Left ventricle myocardium inferior (tissue), 1 donor: ENCODE results near the gene PCBP2. TPM values are rescaled to one million over a fixed set of nuclear protein-coding genes. Genes with fewer than 3 reads are reported as not detected.

ENCODE experiments used
- DNase-seq: peaks from one replicate; pipeline ENCODE4 v3.0.0-alpha.2; 2020
- H3K27ac ChIP-seq: fragments of 200-600 bp; replicated peaks from 2 replicates; pipeline ENCODE4 v1.8.0; 2021
- H3K27me3 ChIP-seq: fragments of 200-600 bp; 2 replicates; pipeline ENCODE4 v1.8.0; 2021; ENCODE audit warnings: low read depth
- H3K36me3 ChIP-seq: fragments of 200-600 bp; 2 replicates; pipeline ENCODE4 v1.8.0; 2021
- H3K4me1 ChIP-seq: fragments of 200-600 bp; 2 replicates; pipeline ENCODE4 v1.8.0; 2021
- H3K4me3 ChIP-seq: fragments of 200-600 bp; 2 replicates; pipeline ENCODE4 v1.8.0; 2021; ENCODE audit warnings: mild to moderate bottlenecking, moderate library complexity
- H3K9me3 ChIP-seq: fragments of 200-600 bp; replicated peaks from 2 replicates; pipeline ENCODE4 v1.8.0; 2021
- intact Hi-C: fragments of 100-400 bp; cut with micrococcal nuclease; formaldehyde crosslinking; loops from one replicate; pipeline ENCODE4 v1.11.0; 2022
- total RNA-seq: library from RNA; stranded (reverse); fragmentation: NEBNext Ultra II Directional; extraction: Animal tissue kit (Norgen Biotek cat#: 25700); gene quantifications from one replicate; pipeline ENCODE4 v1.2.1, GENCODE V29; 2021
- TF ChIP-seq, protein P1 (sequence below): fragments of 200-600 bp; IDR thresholded peaks from 2 replicates; pipeline ENCODE4 v1.8.0; 2021; ENCODE audit warnings: antibody characterized with exemption, mild to moderate bottlenecking, borderline replicate concordance
- donor health status: DM: no; HTN: yes; CAD: no; lungs with severe emphysema.

Gene PCBP2
- total RNA-seq, 1 donor from 2014 or later: 530 TPM

DNA sequence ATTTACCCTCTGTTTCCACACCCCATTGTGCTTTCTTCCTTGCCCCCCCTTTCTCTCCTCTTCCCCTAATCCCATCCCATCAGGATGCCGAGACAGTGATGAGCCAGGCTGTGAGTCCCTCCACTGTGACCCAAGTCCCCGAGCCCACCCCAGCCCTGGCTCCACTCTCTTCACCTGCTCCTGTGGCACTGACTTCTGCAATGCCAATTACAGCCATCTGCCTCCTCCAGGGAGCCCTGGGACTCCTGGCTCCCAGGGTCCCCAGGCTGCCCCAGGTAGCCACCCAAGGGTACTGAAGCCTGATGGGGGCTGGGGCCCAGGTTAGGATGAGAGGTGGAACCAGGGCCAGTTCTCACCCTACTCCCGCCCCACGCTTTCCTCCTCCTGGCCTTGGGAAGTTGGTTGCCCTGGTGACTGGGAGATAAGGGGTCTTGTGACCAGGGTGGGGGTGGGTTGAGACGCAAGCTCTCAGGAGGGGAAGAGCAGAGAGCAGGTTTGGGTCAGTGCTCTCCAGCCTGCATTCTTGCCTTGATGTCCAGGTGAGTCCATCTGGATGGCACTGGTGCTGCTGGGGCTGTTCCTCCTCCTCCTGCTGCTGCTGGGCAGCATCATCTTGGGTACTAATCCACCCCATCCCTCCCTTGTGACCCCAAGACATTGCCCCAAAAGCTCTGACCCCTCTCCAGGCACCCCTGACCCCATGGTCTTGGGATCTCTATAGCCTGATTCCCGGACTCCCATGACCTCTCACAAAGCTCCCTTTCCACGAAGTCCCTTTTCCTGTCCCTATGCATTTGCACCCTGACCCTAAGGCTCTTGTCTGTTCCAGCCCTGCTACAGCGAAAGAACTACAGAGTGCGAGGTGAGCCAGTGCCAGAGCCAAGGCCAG, 27.0 kb upstream of the PCBP2 start:
- Histone ChIP-seq H3K9me3 (no peaks in the 10 kb centered on the region), H3K36me3 (no peaks in the 10 kb centered on the region), H3K4me3 (no peak overlapping the region), H3K27me3 (no peaks in the 10 kb centered on the region), H3K4me1 (peaks cover 11% of the 10 kb centered on the region), H3K27ac (no peak overlapping the region)
- TF ChIP-seq, protein P1, sequence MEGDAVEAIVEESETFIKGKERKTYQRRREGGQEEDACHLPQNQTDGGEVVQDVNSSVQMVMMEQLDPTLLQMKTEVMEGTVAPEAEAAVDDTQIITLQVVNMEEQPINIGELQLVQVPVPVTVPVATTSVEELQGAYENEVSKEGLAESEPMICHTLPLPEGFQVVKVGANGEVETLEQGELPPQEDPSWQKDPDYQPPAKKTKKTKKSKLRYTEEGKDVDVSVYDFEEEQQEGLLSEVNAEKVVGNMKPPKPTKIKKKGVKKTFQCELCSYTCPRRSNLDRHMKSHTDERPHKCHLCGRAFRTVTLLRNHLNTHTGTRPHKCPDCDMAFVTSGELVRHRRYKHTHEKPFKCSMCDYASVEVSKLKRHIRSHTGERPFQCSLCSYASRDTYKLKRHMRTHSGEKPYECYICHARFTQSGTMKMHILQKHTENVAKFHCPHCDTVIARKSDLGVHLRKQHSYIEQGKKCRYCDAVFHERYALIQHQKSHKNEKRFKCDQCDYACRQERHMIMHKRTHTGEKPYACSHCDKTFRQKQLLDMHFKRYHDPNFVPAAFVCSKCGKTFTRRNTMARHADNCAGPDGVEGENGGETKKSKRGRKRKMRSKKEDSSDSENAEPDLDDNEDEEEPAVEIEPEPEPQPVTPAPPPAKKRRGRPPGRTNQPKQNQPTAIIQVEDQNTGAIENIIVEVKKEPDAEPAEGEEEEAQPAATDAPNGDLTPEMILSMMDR: no peak
- intact Hi-C loops: no loop called here
- DNase-seq: no peak

DNA sequence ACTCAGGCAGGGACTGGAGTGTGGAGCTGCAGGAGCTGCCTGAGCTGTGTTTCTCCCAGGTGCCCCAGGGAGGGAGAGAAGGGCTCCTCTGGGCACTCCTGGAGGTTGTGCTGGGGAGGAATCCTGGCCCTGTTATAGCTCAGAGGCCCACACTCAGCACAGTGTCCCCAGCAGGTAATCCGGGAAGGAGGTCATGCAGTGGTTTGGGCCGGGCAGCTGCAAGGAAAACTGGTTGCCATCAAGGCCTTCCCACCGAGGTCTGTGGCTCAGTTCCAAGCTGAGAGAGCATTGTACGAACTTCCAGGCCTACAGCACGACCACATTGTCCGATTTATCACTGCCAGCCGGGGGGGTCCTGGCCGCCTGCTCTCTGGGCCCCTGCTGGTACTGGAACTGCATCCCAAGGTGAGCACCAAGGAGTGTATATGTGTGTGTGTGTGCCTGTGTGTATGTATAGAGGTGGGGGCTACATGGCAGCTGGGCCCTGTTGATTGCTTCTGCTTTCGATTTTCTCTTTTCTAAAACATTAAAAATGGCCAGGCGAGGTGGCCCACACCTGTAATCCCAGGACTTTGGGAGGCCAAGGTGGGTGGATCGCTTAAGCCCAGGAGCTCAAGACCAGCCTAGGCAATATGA, 26.3 kb upstream of the PCBP2 start:
- H3K27me3 ChIP-seq: no peaks in the 10 kb centered on the region
- no peak overlapping the region for H3K27ac ChIP-seq
- DNase-seq: no peak
- H3K36me3 ChIP-seq: no peaks in the 10 kb centered on the region
- TF ChIP-seq, protein P1: no peak
- peaks cover 11% of the 10 kb centered on the region for H3K4me1 ChIP-seq
- no peaks in the 10 kb centered on the region for H3K9me3 ChIP-seq
- no peak overlapping the region for H3K4me3 ChIP-seq
- intact Hi-C loops: no loop called here

DNA sequence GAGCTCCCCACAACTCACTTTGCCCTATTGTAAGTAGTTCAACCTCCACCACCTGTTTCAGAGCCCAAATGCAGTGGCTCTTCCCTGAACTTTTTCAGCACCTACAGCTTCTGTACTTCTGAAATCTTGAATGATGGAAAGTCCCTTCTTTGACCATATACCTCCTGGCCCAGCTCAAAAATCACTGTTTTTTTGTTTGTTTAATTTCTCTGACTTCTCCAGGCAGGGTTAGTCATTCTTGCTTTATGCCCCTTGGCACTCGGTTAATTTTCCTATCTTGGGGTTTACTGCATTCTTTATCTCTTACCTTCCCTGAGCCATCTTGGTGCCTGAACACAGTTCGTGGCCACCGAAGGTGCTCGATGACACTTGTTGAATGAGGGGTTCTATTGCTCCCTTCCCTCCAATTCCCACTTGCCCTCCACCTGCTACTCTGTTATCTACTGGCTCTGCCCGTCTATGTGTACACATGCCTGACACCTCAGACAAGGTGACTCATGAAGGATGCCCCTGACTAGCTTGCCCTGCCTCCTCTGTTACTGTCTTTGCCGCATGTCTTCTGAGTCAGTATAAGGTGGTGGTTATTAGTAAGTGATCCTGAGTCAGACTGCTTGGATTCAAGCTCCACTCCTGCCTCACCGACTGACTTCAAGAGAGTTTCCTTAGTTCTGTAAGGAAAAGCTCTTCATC, 23.9 kb upstream of the PCBP2 start:
- Histone ChIP-seq H3K9me3 (no peaks in the 10 kb centered on the region), H3K4me3 (no peak overlapping the region), H3K4me1 (no peaks in the 10 kb centered on the region), H3K27ac (no peak overlapping the region), H3K27me3 (no peaks in the 10 kb centered on the region), H3K36me3 (no peaks in the 10 kb centered on the region)
- no peak for DNase-seq
- intact Hi-C loops: no loop called here
- TF ChIP-seq, protein P1: no peak

DNA sequence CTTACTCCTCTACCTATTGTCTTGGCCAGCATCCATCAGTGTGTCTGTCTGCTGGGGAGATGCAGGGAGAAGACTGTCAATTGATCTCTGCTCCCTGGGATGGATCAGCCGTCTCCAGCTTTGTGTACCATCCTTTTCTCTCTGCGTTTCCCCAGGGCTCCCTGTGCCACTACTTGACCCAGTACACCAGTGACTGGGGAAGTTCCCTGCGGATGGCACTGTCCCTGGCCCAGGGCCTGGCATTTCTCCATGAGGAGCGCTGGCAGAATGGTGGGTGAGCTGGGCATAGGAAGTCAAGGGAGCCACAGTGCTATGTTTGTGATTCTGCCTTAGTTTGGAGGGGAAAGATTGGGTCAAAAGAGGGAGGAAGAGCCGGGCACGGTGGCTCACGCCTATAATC, 23.2 kb upstream of the PCBP2 start:
- DNase-seq: no peak
- TF ChIP-seq, protein P1: no peak
- no peaks in the 10 kb centered on the region for H3K27me3 ChIP-seq
- H3K4me1 ChIP-seq: no peaks in the 10 kb centered on the region
- H3K4me3 ChIP-seq: no peak overlapping the region
- intact Hi-C loops: no loop called here
- H3K36me3 ChIP-seq: no peaks in the 10 kb centered on the region
- no peaks in the 10 kb centered on the region for H3K9me3 ChIP-seq
- H3K27ac ChIP-seq: no peak overlapping the region

DNA sequence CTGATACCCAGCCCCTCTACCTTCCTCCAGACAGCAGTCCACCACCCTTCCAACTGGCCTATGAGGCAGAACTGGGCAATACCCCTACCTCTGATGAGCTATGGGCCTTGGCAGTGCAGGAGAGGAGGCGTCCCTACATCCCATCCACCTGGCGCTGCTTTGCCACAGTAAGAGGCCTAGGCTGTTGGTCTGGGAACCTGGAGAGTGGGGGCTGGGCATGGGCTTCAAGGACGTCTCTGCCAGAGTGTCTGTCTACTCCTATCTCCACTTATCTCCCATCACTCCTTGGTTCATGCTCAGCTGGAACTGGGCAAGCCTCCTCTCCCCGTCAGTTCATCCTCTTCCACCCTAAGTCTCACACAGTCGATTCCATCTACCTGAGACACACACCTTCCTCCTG, 21.8 kb upstream of the PCBP2 start:
- Histone ChIP-seq H3K9me3 (no peaks in the 10 kb centered on the region), H3K4me1 (no peaks in the 10 kb centered on the region), H3K27me3 (no peaks in the 10 kb centered on the region), H3K27ac (no peak overlapping the region), H3K4me3 (no peak overlapping the region), H3K36me3 (no peaks in the 10 kb centered on the region)
- DNase-seq: no peak
- intact Hi-C loops: no loop called here
- TF ChIP-seq, protein P1: no peak
